Prostate gland (tissue), 2 donors: Measurements from ENCODE around the gene PTBP3.

Source experiments
- CTCF ChIP-seq, 4 experiments: fragments of 200-600 bp in 2 of 4; fragments of 450-650 bp in 2 of 4; sonication (generic) in 2 of 4; IDR thresholded peaks; 1 replicate in 3 of 4; 2 replicates in 1 of 4; pipeline ENCODE4 v1.5.1; 2016 to 2019; ENCODE audit warnings: antibody characterized with exemption in 4 of 4, mild to moderate bottlenecking in 2 of 4, moderate library complexity in 2 of 4
- POLR2A ChIP-seq: fragments of 450-650 bp; IDR thresholded peaks from one replicate; pipeline ENCODE4 v1.6.1; 2016; ENCODE audit warnings: antibody characterized with exemption, mild to moderate bottlenecking

- TF ChIP-seq CTCF (IDR thresholded peaks at IDR 0.05) (no peak), POLR2A (no peak)
Observed at GRCh38 chr9:112348257-112349007, 15.0 kb upstream of the PTBP3 start.
